ENCODE results near the gene ARMC5.

Gene ARMC5

DNA sequence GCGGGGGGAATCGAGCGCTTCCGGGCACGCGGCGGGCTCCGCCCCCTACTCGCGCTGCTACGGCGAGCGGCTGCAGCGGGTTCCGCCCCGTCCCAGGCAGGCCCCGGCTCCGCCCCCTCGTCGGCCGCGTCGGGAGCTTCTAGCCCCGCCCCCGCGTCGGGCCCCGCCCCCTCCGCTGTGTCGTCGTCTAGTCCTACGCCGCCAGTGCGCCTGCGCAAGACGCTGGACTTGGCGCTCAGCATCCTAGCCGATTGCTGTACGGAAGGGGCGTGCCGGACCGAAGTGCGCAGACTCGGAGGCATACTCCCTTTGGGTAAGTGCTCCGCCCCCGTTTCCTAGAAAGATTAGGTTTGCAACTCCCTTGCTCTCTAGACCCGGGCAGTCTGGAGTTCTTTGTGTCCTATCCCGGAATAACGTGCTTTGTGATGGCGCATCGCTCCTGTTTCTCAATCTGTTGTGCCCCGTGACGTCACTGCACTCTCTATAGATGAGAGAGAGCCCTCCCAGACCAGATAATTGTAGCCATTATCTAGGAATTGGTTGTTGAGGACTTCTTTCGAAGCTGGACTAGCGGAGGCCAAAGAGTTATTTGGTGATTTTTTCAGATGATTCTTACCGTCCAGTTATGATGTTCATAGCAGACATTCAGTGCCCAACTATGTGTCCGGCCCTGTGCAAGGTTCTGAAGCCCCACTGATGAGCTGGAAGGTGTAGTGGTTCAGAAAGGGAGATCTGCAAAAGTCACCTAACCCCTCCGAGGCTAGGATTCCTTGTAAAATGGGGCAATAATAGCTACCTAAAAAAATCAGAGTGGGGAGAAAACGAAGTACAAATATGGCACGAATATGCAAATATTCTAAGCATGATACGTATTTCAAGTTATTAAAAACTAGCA is 633 bp downstream of the ARMC5 start:
- in situ Hi-C loops (cut with MboI; ENCODE audit: low pct_unique_long_range_greater_than_20kb, low sequenced_read_pairs, unreplicated experiment) = loop anchor here (25.0 kb wide), 1 partner anchor 402 kb away; the partner anchor contains the start of gene ZNF267
- TF ChIP-seq, protein P1, sequence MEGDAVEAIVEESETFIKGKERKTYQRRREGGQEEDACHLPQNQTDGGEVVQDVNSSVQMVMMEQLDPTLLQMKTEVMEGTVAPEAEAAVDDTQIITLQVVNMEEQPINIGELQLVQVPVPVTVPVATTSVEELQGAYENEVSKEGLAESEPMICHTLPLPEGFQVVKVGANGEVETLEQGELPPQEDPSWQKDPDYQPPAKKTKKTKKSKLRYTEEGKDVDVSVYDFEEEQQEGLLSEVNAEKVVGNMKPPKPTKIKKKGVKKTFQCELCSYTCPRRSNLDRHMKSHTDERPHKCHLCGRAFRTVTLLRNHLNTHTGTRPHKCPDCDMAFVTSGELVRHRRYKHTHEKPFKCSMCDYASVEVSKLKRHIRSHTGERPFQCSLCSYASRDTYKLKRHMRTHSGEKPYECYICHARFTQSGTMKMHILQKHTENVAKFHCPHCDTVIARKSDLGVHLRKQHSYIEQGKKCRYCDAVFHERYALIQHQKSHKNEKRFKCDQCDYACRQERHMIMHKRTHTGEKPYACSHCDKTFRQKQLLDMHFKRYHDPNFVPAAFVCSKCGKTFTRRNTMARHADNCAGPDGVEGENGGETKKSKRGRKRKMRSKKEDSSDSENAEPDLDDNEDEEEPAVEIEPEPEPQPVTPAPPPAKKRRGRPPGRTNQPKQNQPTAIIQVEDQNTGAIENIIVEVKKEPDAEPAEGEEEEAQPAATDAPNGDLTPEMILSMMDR (IDR thresholded peaks at IDR 0.05; ENCODE audit: extremely low read depth, insufficient read depth, missing control alignments) = no peak
- peak; percentile 99 for DNase-seq (ENCODE audit: low spot score)

DNA sequence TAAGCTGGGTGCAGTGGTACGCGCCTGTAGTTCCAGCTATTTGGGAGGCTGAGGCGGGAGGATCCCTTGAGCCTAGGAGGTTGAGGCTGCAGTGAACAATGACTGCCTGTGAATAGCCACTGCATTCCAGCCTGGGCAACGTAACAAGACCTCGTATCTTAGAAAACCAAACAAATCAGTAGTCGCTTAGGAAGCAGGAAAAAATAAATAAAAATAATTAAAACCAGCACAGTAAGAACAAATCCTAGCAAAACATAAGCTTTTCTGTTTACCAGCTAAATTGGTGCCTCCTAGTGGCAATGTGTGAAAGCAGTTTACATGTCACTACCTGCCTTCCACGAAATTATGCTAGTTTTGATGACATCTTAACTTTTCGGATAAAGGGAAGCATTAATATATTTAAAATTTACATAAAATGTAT is 1.3 kb downstream of the ARMC5 start:
- in situ Hi-C loops (cut with MboI; ENCODE audit: low pct_unique_long_range_greater_than_20kb, low sequenced_read_pairs, unreplicated experiment) = loop anchor here (25.0 kb wide), 1 partner anchor 402 kb away; the partner anchor contains the start of gene ZNF267
- DNase-seq (ENCODE audit: low spot score) = peak; percentile 45
- TF ChIP-seq, protein P1 (IDR thresholded peaks at IDR 0.05; ENCODE audit: extremely low read depth, insufficient read depth, missing control alignments) = peak; percentile 67

DNA sequence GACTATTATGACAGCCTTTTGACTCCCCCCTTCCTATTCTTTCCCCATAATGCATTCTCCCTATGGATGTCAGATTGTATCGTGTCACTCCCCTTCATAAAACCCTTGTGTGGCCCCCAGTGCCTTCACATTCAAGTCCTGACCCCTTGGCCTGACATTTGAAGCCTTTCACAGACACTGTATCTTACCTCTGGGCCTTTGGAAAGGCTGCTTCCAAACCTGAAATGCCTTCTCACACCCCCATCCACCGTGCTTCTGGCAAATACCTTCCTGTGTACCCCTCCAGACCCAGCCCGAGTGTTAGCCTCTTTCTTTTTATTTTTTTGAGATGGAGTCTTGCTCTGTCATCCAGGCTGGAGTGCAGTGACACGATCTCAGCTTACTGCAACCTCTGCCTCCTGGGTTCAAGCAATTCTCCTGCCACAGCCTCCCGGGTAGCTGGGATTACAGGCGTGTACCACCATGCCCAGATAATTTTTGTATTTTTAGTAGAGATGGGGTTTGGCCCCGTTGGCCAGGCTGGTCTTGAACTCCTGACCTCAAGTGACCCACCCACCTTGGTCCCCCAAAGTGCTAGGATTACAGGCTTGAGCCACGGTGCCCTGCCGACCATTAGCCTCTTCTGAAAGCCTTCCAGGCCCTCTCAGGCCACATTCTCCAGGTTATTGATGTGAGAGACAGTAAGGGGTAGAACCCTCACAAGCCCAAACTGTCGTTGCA is 2.1 kb downstream of the ARMC5 start:
- TF ChIP-seq, protein P1 (IDR thresholded peaks at IDR 0.05; ENCODE audit: extremely low read depth, insufficient read depth, missing control alignments) = no peak
- DNase-seq (ENCODE audit: low spot score) = no peak
- in situ Hi-C loops (cut with MboI; ENCODE audit: low pct_unique_long_range_greater_than_20kb, low sequenced_read_pairs, unreplicated experiment) = loop anchor here (25.0 kb wide), 1 partner anchor 401 kb away; the partner anchor contains the start of gene ZNF267

DNA sequence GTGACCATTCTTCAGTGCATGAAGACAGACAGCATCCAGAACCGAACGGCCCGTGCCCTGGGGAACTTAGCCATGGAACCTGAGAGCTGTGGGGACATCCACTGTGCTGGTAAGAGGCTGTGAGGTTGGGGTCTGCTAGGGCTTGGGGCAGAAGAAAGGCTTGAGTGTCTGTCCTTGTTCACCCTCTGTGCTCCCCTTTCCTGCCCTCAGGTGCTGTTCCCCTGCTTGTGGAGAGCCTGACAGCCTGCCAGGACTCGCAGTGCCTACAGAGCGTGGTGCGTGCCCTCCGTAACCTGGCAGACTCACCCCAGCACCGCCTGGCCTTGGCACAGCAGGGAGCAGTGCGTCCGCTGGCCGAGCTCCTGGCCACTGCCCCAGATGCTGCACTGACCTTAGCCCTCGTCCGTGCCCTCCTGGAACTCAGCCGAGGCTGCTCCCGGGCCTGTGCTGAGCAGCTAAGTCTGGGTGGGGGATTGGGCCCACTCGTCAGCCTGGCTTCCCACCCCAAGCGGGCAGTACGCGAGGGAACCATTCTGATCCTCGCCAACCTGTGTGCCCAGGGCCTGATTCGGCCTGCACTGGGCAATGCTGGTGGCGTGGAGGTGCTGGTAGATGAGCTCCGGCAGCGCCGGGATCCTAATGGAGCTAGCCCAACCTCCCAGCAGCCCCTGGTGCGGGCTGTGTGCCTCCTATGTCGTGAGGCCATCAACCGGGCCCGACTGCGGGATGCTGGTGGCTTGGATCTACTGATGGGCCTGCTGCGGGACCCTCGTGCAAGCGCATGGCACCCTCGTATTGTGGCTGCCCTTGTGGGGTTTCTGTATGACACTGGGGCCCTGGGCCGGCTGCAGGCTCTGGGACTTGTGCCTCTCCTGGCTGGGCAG is 2.9 kb downstream of the ARMC5 start:
- no peak for DNase-seq (ENCODE audit: low spot score)
- in situ Hi-C loops (cut with MboI; ENCODE audit: low pct_unique_long_range_greater_than_20kb, low sequenced_read_pairs, unreplicated experiment) = loop anchor here (25.0 kb wide), 1 partner anchor 400 kb away; the partner anchor contains the start of gene ZNF267
- TF ChIP-seq, protein P1 (IDR thresholded peaks at IDR 0.05; ENCODE audit: extremely low read depth, insufficient read depth, missing control alignments) = no peak

DNA sequence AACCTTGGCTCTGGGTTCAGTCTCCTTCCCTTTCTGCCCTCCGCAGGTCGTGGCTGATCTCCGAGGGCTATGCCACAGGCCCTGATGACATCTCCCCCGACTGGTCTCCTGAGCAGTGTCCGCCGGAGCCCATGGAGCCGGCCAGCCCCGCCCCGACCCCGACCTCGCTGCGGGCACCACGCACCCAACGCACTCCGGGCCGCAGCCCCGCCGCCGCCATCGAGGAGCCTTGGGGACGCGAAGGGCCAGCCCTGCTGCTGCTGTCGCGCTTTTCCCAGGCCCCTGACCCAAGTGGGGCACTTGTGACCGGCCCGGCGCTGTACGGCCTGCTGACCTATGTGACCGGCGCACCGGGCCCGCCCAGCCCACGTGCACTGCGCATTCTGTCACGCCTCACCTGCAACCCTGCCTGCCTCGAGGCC is 5.1 kb downstream of the ARMC5 start:
- TF ChIP-seq, protein P1 (IDR thresholded peaks at IDR 0.05; ENCODE audit: extremely low read depth, insufficient read depth, missing control alignments) = no peak
- in situ Hi-C loops (cut with MboI; ENCODE audit: low pct_unique_long_range_greater_than_20kb, low sequenced_read_pairs, unreplicated experiment) = loop anchor here (25.0 kb wide), 1 partner anchor 398 kb away; the partner anchor contains the start of gene ZNF267
- no peak for DNase-seq (ENCODE audit: low spot score)
